MCF 10A (cell line): Measurements from ENCODE around the gene SRSF5. TPM values are rescaled to one million over a fixed set of nuclear protein-coding genes. Genes with fewer than 3 reads are reported as not detected.

Experiments used
- BruUV-seq: library from RNA; stranded (reverse); fragments of 400-500 nt; replicated peaks from 2 replicates; lab custom pipeline; 2021; lab: Mats Ljungman, UMichigan
- CTCF ChIA-PET: fragments of 300-600 bp; sonication (Branson Sonifier 250); formaldehyde crosslinking; extraction: SDS; loops from one replicate; lab custom pipeline; 2021; ENCODE audit warnings: antibody characterized with exemption, inconsistent platforms; lab: Yijun Ruan, JAX
- POLR2A ChIA-PET: fragments of 300-600, 350-650 bp; sonication (Branson Sonifier 250); formaldehyde crosslinking; extraction: SDS; loops from one replicate; lab custom pipeline; 2020; ENCODE audit warnings: antibody characterized with exemption, inconsistent platforms; lab: Yijun Ruan, JAX
- DNase-seq: peaks from one replicate; pipeline ENCODE4 v3.0.0-alpha.2; 2018; ENCODE audit not compliant: unreplicated experiment
- H3K27ac Mint-ChIP-seq: one replicate; pipeline ENCODE4 v1.8.0; 2022; ENCODE audit warnings: mild to moderate bottlenecking, low read depth, mixed read lengths; ENCODE audit not compliant: unreplicated experiment
- H3K27me3 Mint-ChIP-seq: one replicate; pipeline ENCODE4 v1.8.0; 2022; ENCODE audit warnings: mixed read lengths; ENCODE audit not compliant: insufficient read depth, unreplicated experiment
- H3K36me3 Mint-ChIP-seq: one replicate; pipeline ENCODE4 v1.8.0; 2022; ENCODE audit warnings: mild to moderate bottlenecking, moderate library complexity, mixed read lengths; ENCODE audit not compliant: insufficient read depth, unreplicated experiment
- H3K4me1 Mint-ChIP-seq: one replicate; pipeline ENCODE4 v1.8.0; 2022; ENCODE audit warnings: mixed read lengths; ENCODE audit not compliant: insufficient read depth, unreplicated experiment
- H3K4me3 Mint-ChIP-seq: one replicate; pipeline ENCODE4 v1.8.0; 2022; ENCODE audit warnings: mild to moderate bottlenecking, moderate library complexity, mixed read lengths; ENCODE audit not compliant: unreplicated experiment
- H3K9me3 Mint-ChIP-seq: one replicate; pipeline ENCODE4 v1.8.0; 2022; ENCODE audit warnings: mixed read lengths; ENCODE audit not compliant: unreplicated experiment
- intact Hi-C: fragments of 100-400 bp; cut with micrococcal nuclease; formaldehyde crosslinking; loops from 2 replicates; pipeline ENCODE4 v1.14.1; 2022
- total RNA-seq: library from RNA; stranded (reverse); gene quantifications from 2 replicates; pipeline ENCODE4 v1.2.3, GENCODE V29; 2022
- TF ChIP-seq, protein P1 (sequence below): fragments of 200-600 bp; IDR thresholded peaks from one replicate; pipeline ENCODE4 v1.8.0; 2022; ENCODE audit warnings: antibody characterized with exemption, mild to moderate bottlenecking; ENCODE audit not compliant: unreplicated experiment

SRSF5 gene
- total RNA-seq, 1 experiment from 2014 or later: 281 TPM

DNA sequence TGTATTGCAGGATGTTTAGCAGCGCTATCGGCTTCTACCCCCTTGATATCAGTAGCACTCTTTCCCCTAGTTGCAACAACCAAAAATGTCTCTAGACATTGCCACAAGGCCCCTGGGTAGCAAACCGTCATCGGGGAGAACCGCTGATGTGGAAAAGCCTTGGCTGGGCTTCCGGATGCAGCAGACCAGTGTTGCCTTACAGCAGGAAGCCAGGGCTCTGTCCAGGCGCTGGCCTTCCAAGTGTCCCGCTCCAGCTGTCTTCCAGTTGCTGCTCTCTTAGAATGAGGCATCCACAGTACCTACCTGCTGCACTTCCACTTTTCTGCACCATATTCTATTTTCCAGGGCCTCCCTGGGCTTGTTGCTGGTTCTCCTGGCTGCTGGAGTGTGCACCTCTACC is 52.7 kb downstream of the SRSF5 start:
- intact Hi-C loops: loop anchor here (2.0 to 10.0 kb wide), 4 partner anchors 193 to 753 kb away; no protein-coding TSS in a partner anchor
- Mint-ChIP-seq H3K4me1 (no peaks in the 10 kb centered on the region), H3K4me3 (no peak overlapping the region), H3K36me3 (no peaks in the 10 kb centered on the region), H3K27ac (no peak overlapping the region), H3K27me3 (no peaks in the 10 kb centered on the region), H3K9me3 (no peaks in the 10 kb centered on the region)
- TF ChIP-seq, protein P1, sequence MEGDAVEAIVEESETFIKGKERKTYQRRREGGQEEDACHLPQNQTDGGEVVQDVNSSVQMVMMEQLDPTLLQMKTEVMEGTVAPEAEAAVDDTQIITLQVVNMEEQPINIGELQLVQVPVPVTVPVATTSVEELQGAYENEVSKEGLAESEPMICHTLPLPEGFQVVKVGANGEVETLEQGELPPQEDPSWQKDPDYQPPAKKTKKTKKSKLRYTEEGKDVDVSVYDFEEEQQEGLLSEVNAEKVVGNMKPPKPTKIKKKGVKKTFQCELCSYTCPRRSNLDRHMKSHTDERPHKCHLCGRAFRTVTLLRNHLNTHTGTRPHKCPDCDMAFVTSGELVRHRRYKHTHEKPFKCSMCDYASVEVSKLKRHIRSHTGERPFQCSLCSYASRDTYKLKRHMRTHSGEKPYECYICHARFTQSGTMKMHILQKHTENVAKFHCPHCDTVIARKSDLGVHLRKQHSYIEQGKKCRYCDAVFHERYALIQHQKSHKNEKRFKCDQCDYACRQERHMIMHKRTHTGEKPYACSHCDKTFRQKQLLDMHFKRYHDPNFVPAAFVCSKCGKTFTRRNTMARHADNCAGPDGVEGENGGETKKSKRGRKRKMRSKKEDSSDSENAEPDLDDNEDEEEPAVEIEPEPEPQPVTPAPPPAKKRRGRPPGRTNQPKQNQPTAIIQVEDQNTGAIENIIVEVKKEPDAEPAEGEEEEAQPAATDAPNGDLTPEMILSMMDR: no peak
- BruUV-seq: no TSS peak
- CTCF ChIA-PET: interaction anchor here (0.6 to 3.6 kb wide), 6 partner anchors 12 to 260 kb away, joined by 3 to 21 read pairs (median 6); no protein-coding TSS in a partner anchor
- POLR2A ChIA-PET: no interaction called here
- no peak for DNase-seq

DNA sequence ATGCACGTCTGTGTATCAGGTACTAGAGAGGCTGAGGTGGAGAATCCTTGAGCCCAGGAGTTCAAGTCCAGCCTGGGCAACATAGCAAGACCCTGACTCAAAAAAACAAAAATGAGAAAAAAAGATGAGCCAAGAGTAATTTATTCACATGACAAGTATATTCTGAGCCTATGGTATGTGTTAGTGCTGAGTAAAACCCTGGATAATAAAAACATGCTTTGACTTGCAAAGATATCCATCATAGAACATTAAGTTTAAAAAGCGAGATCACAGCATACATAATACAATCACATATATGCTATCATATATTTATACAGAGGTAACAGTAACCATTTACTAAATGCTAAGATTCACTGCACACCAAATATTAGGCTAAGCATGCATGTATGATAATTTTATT is 54.0 kb downstream of the SRSF5 start:
- no peaks in the 10 kb centered on the region for H3K9me3 Mint-ChIP-seq
- no peak overlapping the region for H3K27ac Mint-ChIP-seq
- H3K27me3 Mint-ChIP-seq: no peaks in the 10 kb centered on the region
- H3K4me1 Mint-ChIP-seq: no peaks in the 10 kb centered on the region
- BruUV-seq: no TSS peak
- H3K36me3 Mint-ChIP-seq: no peaks in the 10 kb centered on the region
- no peak overlapping the region for H3K4me3 Mint-ChIP-seq
- ChIA-PET POLR2A (no interaction called here), CTCF (interaction anchor here (1.0 to 3.6 kb wide), 5 partner anchors 192 to 253 kb away, joined by 3 to 21 read pairs (median 7); no protein-coding TSS in a partner anchor)
- intact Hi-C loops: no loop called here
- TF ChIP-seq, protein P1: no peak
- DNase-seq: no peak

Other genes starting within 250 kb of the SRSF5 start
- not detected in 2 replicates for gene CCDC177, start 192.3 kb upstream of the SRSF5 start, total RNA-seq
- 27.7 and 32.1 TPM in 2 replicates for gene SUSD6, start 155.5 kb upstream of the SRSF5 start, total RNA-seq
- not detected in 2 replicates for gene SLC10A1, start 30.1 kb downstream of the SRSF5 start, total RNA-seq
- gene SMOC1, start 112.3 kb downstream of the SRSF5 start, total RNA-seq: 22.9 and 23.6 TPM in 2 replicates